ENCODE data around the gene SSBP3. TPM values are rescaled to one million over a fixed set of nuclear protein-coding genes. Genes with fewer than 3 reads are reported as not detected.

The SSBP3 gene
- total RNA-seq, 1 donor from 2014 or later, result 110 TPM

- no peak for DNase-seq (ENCODE audit: low spot score)
These were observed 121.2 kb downstream of the SSBP3 start for GRCh38 chr1:54284781-54285529.

GRCh38 chr1:54283635-54284385 lies 122.4 kb downstream of the SSBP3 start:
- no peak for DNase-seq (ENCODE audit: low spot score)

GRCh38 chr1:54282101-54282847 lies 123.9 kb downstream of the SSBP3 start:
- no peak for DNase-seq (ENCODE audit: low spot score)

GRCh38 chr1:54280651-54281050 lies 125.5 kb downstream of the SSBP3 start:
- no peak for DNase-seq (ENCODE audit: low spot score)

- no peak for DNase-seq (ENCODE audit: low spot score)
These were observed 126.7 kb downstream of the SSBP3 start for GRCh38 chr1:54279457-54279856.

- peak; percentile 87 for DNase-seq (ENCODE audit: low spot score)
These were observed 127.2 kb downstream of the SSBP3 start for GRCh38 chr1:54278941-54279422.

- DNase-seq (ENCODE audit: low spot score), result peak; percentile 66
These were observed 128.5 kb downstream of the SSBP3 start for GRCh38 chr1:54277451-54278341.

- no peak for DNase-seq (ENCODE audit: low spot score)
These were observed 129.4 kb downstream of the SSBP3 start for GRCh38 chr1:54276617-54277450.

GRCh38 chr1:54275349-54275748 lies 130.8 kb downstream of the SSBP3 start:
- DNase-seq (ENCODE audit: low spot score), result peak; percentile 53

GRCh38 chr1:54274881-54275280 lies 131.3 kb downstream of the SSBP3 start:
- no peak for DNase-seq (ENCODE audit: low spot score)

- no peak for DNase-seq (ENCODE audit: low spot score)
These were observed 131.7 kb downstream of the SSBP3 start for GRCh38 chr1:54274448-54274847.

- no peak for DNase-seq (ENCODE audit: low spot score)
These were observed 132.4 kb downstream of the SSBP3 start for GRCh38 chr1:54273795-54274163.

- DNase-seq (ENCODE audit: low spot score), result peak; percentile 81
These were observed 133.0 kb downstream of the SSBP3 start for GRCh38 chr1:54273092-54273794.

GRCh38 chr1:54272772-54273091 lies 133.5 kb downstream of the SSBP3 start:
- DNase-seq (ENCODE audit: low spot score), result no peak

GRCh38 chr1:54272134-54272533 lies 134.1 kb downstream of the SSBP3 start:
- DNase-seq (ENCODE audit: low spot score), result no peak

GRCh38 chr1:54271341-54271740 lies 134.9 kb downstream of the SSBP3 start:
- DNase-seq (ENCODE audit: low spot score), result no peak

- DNase-seq (ENCODE audit: low spot score), result no peak
These were observed 135.7 kb downstream of the SSBP3 start for GRCh38 chr1:54270543-54270942.

- no peak for DNase-seq (ENCODE audit: low spot score)
These were observed 137.4 kb downstream of the SSBP3 start for GRCh38 chr1:54268762-54269297.

Data from mucosa of gallbladder (tissue), 1 donor.